ENCODE data around the gene XPC.

The XPC gene

GRCh38 chr3:14139771-14140170 is 38.6 kb downstream of the XPC start:
- no peak for TF ChIP-seq CTCF (IDR thresholded peaks at IDR 0.05)

GRCh38 chr3:14138878-14139655 is 39.3 kb downstream of the XPC start:
- TF ChIP-seq CTCF (IDR thresholded peaks at IDR 0.05) = no peak

GRCh38 chr3:14138109-14138877 is 40.1 kb downstream of the XPC start:
- no peak for TF ChIP-seq CTCF (IDR thresholded peaks at IDR 0.05)

GRCh38 chr3:14137445-14137844 is 41.0 kb downstream of the XPC start:
- TF ChIP-seq CTCF (IDR thresholded peaks at IDR 0.05) = no peak

- no peak for TF ChIP-seq CTCF (IDR thresholded peaks at IDR 0.05)
These were observed 41.4 kb downstream of the XPC start for GRCh38 chr3:14137004-14137403.

- no peak for TF ChIP-seq CTCF (IDR thresholded peaks at IDR 0.05)
These were observed 42.8 kb downstream of the XPC start for GRCh38 chr3:14135581-14135980.

- no peak for TF ChIP-seq CTCF (IDR thresholded peaks at IDR 0.05)
These were observed 44.1 kb downstream of the XPC start for GRCh38 chr3:14134291-14134690.

Data from LNCAP (cell line).